ENCODE data around the gene KCP.

DNA sequence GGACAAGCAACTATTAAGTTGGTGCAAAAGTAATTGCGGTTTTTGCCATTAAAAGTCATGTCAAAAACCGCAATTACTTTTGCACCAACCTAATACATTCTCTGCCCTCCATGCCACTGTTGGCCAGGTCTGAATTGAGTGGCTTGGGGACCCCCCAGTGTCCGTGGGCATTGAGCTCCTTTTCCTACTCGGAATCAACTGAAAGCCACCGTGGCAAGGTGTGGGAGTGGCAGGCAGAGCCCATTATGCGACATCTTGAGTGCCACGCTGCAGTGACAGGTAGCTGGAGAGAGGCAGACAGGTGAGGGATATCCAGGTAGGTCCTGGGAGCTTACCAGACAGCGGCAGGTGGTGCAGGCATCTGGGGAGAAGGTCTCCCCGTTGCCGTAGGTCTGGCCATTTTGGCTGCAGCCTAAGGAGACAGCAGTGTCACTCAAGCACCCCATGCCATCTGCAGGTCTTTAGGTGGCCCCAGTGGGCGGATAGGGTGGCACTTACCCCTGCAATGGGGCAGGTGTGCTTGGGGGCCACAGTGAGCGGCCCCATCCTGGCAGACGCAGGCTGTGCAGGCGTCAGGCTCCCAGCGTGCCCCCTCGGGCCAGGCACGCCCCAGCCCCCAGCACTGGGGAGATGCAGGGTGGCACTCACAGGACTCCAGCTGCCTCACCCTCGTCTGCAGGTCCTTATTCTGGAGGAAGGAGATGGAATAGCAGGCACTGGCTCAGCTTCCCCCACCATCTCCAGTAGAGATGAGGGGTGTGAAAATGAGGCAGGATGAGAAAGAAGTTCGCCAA, 3.5 kb downstream of the KCP start:
- TF ChIP-seq, protein P1, sequence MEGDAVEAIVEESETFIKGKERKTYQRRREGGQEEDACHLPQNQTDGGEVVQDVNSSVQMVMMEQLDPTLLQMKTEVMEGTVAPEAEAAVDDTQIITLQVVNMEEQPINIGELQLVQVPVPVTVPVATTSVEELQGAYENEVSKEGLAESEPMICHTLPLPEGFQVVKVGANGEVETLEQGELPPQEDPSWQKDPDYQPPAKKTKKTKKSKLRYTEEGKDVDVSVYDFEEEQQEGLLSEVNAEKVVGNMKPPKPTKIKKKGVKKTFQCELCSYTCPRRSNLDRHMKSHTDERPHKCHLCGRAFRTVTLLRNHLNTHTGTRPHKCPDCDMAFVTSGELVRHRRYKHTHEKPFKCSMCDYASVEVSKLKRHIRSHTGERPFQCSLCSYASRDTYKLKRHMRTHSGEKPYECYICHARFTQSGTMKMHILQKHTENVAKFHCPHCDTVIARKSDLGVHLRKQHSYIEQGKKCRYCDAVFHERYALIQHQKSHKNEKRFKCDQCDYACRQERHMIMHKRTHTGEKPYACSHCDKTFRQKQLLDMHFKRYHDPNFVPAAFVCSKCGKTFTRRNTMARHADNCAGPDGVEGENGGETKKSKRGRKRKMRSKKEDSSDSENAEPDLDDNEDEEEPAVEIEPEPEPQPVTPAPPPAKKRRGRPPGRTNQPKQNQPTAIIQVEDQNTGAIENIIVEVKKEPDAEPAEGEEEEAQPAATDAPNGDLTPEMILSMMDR (IDR thresholded peaks at IDR 0.05): no peak
- TF ChIP-seq POLR2A (IDR thresholded peaks at IDR 0.05): no peak

All from breast epithelium (tissue), 3 donors.